Measurements from ENCODE around the gene EIF4B. TPM values are rescaled to one million over a fixed set of nuclear protein-coding genes. Genes with fewer than 3 reads are reported as not detected.

Gene EIF4B
- total and polyA plus RNA-seq, 9 donors = 353 to 699 (median 420) TPM

DNA sequence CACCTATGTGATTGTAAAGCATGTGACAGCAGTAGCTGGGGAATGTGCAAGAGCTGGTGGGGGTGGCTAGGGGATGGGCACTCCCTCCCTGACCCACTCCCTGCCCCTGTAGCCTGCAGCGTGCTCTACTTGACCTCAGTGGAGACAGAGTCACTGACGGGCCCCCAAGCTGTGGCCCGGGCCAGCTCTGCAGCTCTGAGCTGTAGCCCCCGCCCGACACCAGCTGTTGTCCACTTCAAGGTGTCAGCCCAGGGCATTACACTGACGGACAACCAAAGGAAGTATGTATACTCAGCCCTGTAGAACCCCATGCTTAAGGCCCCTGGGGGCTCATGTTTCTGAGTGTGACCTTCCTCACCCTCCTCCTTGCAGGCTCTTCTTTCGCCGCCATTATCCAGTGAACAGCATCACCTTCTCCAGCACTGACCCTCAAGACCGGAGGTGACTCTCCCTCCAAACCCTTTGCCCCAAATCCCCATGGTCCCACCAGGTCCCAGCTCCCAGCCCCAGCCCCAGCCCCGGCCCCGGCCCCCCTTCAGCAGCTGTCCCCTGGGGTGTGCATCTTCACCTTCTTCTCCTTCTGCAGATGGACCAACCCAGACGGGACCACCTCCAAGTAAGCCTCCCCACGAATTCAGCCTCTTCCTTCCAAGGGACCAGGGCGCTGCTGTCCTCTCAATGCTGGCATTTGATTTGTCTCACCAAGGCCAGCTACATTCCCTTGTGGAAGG is 56.9 kb downstream of the EIF4B start:
- no peak overlapping the region for H3K4me3 ChIP-seq (ENCODE audit: low read length)
- peaks cover 87% of the 10 kb centered on the region for H3K4me1 ChIP-seq (ENCODE audit: control insufficient read depth, insufficient read depth, low read length)
- 53% methylated on average over 12 of the region's 14 CpGs for WGBS (ENCODE audit: insufficient coverage)
- no peaks in the 10 kb centered on the region for H3K9me3 ChIP-seq (replicated peaks; ENCODE audit: control insufficient read depth, low read depth, low read length)
- H3K27me3 ChIP-seq (ENCODE audit: control insufficient read depth, insufficient read depth, low read length) = no peaks in the 10 kb centered on the region
- DNase-seq = peak; percentile 56
- peaks cover 93% of the 10 kb centered on the region for H3K36me3 ChIP-seq (ENCODE audit: control insufficient read depth, insufficient read depth, low read length)
- peak overlapping the region; percentile 83 for H3K27ac ChIP-seq (ENCODE audit: low read length)

DNA sequence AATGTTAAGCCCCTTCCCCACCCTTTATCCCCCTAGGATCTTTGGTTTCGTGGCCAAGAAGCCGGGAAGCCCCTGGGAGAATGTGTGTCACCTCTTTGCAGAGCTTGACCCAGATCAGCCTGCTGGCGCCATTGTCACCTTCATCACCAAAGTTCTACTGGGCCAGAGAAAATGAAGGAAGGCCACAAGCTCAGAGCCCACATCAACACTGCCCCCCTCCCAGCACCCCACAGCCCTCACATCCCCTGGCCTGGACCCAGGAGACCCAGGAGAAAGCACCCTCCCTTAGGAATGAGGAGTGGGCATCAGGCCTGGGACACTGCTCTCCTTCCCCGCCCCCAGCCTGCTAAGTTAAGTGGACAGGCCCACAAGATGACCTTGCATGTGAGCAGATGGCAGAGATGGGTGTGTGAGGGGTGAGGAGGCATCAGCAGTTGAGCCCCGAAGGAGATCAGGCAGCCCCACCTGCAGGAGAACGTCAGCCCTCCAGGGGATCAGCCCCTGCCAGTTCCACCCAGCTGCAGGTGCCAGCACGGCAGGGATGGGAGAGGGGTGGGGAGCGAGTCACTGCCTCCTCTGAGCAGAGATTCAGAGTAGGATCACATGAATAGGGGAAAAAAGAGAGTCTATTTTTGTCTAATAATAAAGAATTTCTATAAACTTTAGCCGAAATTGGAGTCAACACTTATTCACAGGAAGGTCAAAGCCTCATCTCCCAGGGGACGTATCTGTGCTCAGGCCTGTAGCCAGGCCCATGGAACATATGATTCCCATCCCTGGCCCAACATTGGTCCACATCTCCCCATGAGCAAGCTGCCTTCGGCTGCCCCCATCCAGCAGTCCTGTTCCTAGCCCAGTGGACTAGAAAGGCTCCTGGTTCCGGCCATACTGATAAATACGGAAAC is 57.7 kb downstream of the EIF4B start:
- Histone ChIP-seq H3K27ac (ENCODE audit: low read length) (peak overlapping the region; percentile 83), H3K4me3 (ENCODE audit: low read length) (no peak overlapping the region), H3K27me3 (ENCODE audit: control insufficient read depth, insufficient read depth, low read length) (no peaks in the 10 kb centered on the region), H3K4me1 (ENCODE audit: control insufficient read depth, insufficient read depth, low read length) (peaks cover 88% of the 10 kb centered on the region), H3K9me3 (replicated peaks; ENCODE audit: control insufficient read depth, low read depth, low read length) (no peaks in the 10 kb centered on the region), H3K36me3 (ENCODE audit: control insufficient read depth, insufficient read depth, low read length) (peaks cover 90% of the 10 kb centered on the region)
- WGBS (ENCODE audit: insufficient coverage) = 28% methylated on average over 7 of the region's 13 CpGs
- peak; percentile 93 for DNase-seq

DNA sequence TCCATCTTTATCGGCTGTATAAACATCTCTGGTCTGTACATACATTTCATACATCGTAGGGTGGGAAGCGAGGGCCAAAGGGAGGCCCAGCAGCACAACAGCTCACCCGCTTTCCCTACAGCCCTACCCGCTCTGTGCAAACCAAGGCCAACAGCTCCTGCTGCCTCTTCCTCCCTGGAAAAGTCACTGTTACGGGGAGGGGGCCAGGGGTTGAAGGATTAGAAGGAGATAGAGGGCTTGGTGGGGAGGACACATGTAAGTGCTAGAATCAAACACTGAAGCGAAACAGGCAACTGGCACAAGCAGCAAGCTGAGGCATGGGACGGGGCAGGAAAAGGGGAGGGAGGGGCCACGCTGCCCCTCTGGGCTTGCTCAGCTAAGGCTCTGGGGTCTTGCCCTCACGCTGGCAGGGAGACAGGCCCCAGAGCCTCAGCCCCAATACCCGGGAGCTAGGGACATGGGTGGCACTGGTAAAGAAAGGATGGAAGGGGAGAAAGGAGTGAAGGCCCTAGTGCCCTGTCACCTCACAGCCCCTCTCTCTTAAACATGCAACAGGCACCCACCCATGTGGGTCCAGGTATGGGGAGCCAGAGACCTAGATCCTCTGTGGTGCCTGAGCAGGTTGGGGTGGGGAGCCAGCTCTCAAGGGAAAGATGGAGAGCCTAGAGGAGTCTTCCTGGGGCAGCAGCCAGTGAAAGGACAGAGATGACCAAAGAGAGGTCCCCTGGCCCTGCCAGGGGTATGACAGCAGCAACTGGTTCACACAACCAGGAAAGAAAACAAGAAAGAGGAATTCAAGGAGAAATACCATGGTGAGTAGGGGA is 58.6 kb downstream of the EIF4B start:
- peak overlapping the region; percentile 83 for H3K27ac ChIP-seq (ENCODE audit: low read length)
- H3K27me3 ChIP-seq (ENCODE audit: control insufficient read depth, insufficient read depth, low read length) = no peaks in the 10 kb centered on the region
- DNase-seq = peak; percentile 29
- H3K4me1 ChIP-seq (ENCODE audit: control insufficient read depth, insufficient read depth, low read length) = peaks cover 96% of the 10 kb centered on the region
- H3K36me3 ChIP-seq (ENCODE audit: control insufficient read depth, insufficient read depth, low read length) = peaks cover 81% of the 10 kb centered on the region
- no peak overlapping the region for H3K4me3 ChIP-seq (ENCODE audit: low read length)
- H3K9me3 ChIP-seq (replicated peaks; ENCODE audit: control insufficient read depth, low read depth, low read length) = no peaks in the 10 kb centered on the region
- 59% methylated on average over 3 of the region's 11 CpGs for WGBS (ENCODE audit: insufficient coverage)

DNA sequence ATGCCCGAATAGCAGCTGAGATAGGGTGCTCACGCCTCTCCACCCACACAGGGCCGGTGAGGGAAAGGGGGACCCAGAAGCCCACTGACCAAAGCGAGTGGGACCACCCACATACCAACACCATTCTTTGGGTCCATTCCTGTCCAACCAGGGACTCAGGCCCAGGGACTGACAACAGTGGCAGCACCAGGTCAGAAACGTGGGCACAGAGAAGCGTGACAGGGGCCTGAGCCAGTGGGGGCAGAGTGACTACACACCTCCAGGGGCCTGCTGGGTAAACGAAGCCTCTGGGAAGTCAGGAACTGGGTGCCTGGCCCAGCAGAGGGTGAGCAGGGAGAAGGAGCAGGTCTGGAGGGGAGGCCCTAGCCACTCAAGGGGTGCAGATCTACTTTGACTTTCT is 59.2 kb downstream of the EIF4B start:
- Histone ChIP-seq H3K4me1 (ENCODE audit: control insufficient read depth, insufficient read depth, low read length) (peaks cover 99% of the 10 kb centered on the region), H3K4me3 (ENCODE audit: low read length) (no peak overlapping the region), H3K27me3 (ENCODE audit: control insufficient read depth, insufficient read depth, low read length) (no peaks in the 10 kb centered on the region), H3K36me3 (ENCODE audit: control insufficient read depth, insufficient read depth, low read length) (peaks cover 80% of the 10 kb centered on the region), H3K9me3 (replicated peaks; ENCODE audit: control insufficient read depth, low read depth, low read length) (no peaks in the 10 kb centered on the region), H3K27ac (ENCODE audit: low read length) (peak overlapping the region; percentile 80)
- DNase-seq = peak; percentile 32
- 60% methylated on average over 3 of the region's 7 CpGs for WGBS (ENCODE audit: insufficient coverage)

DNA sequence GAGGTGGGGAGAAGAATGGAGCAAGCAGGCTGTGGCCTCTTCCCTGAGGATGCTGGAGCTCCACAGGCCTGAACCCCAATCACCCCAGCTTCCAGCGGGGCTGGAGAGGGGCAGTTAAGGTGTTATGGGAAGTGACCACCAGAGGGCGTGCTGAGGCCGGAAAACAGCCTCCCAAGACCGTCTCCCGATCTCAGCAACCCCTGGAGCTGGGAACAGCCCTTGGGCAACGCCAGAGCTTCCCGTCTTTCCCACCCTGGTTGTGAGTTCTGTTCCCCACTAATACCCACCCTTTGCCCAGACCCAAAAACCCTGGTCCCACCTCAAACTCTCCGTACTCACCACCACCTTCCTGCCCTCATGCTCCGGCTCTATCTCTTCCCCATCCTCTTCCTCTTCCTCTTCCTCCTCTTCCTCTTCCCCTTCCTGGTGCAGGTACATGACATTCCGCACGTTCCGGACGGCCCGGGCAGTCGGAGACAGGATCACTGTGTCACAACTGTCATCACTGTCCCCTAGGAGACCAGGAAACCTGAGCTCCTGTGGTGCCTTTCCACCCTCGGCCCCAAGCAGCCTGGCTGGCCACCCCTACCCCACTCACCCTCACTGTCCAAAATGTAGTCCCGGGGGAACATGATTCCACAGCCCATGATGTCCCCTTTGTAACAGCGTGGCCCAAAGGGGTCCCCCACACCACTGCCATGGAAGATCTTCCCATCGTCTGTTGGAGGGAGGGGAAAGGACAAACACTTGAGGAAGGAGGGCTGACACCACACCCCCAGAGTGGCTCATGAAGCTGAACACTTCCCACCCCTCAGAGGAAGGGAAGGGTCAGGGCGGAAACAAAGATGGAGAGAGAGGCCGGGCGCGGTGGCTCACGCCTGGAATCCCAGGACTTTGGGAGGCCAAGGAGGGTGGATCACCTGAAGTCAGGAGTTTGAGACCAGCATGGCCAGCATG is 60.0 kb downstream of the EIF4B start:
- peak; percentile 90 for DNase-seq
- Histone ChIP-seq H3K4me3 (ENCODE audit: low read length) (no peak overlapping the region), H3K4me1 (ENCODE audit: control insufficient read depth, insufficient read depth, low read length) (peaks cover 99% of the 10 kb centered on the region), H3K27ac (ENCODE audit: low read length) (peak overlapping the region; percentile 80), H3K27me3 (ENCODE audit: control insufficient read depth, insufficient read depth, low read length) (no peaks in the 10 kb centered on the region), H3K9me3 (replicated peaks; ENCODE audit: control insufficient read depth, low read depth, low read length) (no peaks in the 10 kb centered on the region), H3K36me3 (ENCODE audit: control insufficient read depth, insufficient read depth, low read length) (peaks cover 79% of the 10 kb centered on the region)
- WGBS (ENCODE audit: insufficient coverage) = 20% methylated on average over 14 of the region's 24 CpGs

DNA sequence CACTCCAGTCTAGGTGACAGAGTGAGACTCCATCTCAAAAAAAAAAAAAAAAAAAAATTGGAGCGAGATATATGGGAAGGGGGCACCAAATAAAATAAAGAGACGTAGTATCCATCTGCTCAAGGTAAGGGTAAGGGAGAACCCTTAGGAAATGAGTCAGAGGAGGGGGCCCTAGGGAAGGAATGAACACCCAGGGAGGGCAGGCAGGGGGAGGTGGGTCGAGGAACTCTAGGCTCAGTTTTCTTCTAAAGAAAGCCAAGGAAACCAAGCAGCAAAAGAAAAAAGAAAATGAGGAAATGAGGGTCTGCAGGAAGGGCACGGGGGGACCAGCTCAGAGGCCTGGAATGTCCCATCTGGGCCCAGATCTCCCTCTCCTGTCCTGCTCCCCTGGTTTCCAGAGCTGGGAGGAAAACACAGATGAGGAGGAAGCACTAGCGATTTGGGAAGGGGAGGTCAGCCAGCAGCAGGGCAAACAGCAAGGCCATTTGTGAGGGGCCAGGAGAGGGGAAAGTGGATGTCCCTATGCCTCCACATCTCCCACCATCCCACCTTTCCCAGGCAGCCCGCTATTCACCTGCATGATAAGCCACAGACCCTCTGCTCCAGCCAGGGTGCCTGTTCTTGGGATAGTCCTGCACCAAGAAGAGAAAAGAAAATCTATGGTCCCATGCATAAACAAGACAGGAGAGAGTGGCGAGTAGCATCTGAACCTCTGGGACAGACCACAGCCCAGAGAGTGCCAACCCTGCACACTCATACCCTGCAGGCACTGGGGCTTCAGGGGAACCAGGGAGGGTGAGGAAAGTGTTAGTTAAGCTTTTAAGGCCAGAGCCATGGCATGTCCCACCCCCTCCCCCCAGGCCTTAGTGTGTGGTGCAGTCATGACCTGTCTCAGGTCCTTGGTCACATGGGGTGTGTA is 61.1 kb downstream of the EIF4B start:
- peak; percentile 22 for DNase-seq
- peaks cover 73% of the 10 kb centered on the region for H3K36me3 ChIP-seq (ENCODE audit: control insufficient read depth, insufficient read depth, low read length)
- peaks cover 99% of the 10 kb centered on the region for H3K4me1 ChIP-seq (ENCODE audit: control insufficient read depth, insufficient read depth, low read length)
- no peak overlapping the region for H3K4me3 ChIP-seq (ENCODE audit: low read length)
- no peaks in the 10 kb centered on the region for H3K9me3 ChIP-seq (replicated peaks; ENCODE audit: control insufficient read depth, low read depth, low read length)
- H3K27ac ChIP-seq (ENCODE audit: low read length) = peak overlapping the region; percentile 42
- H3K27me3 ChIP-seq (ENCODE audit: control insufficient read depth, insufficient read depth, low read length) = no peaks in the 10 kb centered on the region
- 55% methylated on average over 5 of the region's 7 CpGs for WGBS (ENCODE audit: insufficient coverage)

DNA sequence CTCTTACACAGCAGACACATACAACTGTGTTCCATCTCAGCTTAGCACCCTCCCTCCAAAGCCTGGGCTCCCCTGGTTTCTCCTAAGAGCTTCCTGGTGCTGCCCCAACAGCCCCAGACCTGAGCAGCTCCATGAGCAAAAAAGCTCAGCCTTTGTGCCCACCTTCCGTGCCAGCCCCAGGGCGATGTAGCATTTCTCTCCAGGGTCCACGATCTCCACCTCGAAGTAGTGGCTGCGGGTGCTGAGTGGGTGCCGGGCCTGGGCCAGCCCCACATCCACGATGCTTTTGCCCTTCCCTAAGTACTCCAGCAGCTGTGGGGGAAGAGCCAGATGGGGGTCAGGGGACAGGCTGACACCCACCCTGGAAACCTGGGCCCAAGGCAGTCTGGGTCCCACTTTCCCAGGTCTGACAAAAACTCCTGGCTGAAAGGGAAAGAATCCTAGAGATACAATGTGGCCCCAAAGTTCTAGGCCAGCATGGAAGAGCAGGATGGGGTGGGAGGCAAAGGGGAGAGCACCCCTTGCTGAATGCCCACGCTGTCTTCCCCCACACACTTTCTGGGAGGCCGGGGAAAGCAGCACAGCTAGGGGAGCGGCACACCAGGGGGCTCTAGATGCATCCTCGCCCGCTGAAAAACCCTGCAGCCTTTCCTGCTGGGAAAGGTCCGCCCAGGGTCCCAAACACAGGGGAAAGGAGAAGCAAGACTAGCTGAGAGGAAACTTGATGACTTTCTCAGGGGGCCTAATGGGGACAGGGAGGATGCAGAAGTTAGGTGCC is 61.9 kb downstream of the EIF4B start:
- Histone ChIP-seq H3K4me3 (ENCODE audit: low read length) (no peak overlapping the region), H3K9me3 (replicated peaks; ENCODE audit: control insufficient read depth, low read depth, low read length) (no peaks in the 10 kb centered on the region), H3K27ac (ENCODE audit: low read length) (peak overlapping the region; percentile 74), H3K4me1 (ENCODE audit: control insufficient read depth, insufficient read depth, low read length) (peaks cover 98% of the 10 kb centered on the region), H3K27me3 (ENCODE audit: control insufficient read depth, insufficient read depth, low read length) (no peaks in the 10 kb centered on the region), H3K36me3 (ENCODE audit: control insufficient read depth, insufficient read depth, low read length) (peaks cover 70% of the 10 kb centered on the region)
- peak; percentile 15 for DNase-seq
- 87% methylated on average over 6 of the region's 13 CpGs for WGBS (ENCODE audit: insufficient coverage)
